ENCODE results near the gene PUS7L. TPM values are rescaled to one million over a fixed set of nuclear protein-coding genes. Genes with fewer than 3 reads are reported as not detected.

The PUS7L gene
- total and polyA plus RNA-seq, 2 of the 13 experiments (the other 11 are each of a cell fraction or from before 2014, with no cell fraction given), result 6.5 to 37.6 TPM

DNA sequence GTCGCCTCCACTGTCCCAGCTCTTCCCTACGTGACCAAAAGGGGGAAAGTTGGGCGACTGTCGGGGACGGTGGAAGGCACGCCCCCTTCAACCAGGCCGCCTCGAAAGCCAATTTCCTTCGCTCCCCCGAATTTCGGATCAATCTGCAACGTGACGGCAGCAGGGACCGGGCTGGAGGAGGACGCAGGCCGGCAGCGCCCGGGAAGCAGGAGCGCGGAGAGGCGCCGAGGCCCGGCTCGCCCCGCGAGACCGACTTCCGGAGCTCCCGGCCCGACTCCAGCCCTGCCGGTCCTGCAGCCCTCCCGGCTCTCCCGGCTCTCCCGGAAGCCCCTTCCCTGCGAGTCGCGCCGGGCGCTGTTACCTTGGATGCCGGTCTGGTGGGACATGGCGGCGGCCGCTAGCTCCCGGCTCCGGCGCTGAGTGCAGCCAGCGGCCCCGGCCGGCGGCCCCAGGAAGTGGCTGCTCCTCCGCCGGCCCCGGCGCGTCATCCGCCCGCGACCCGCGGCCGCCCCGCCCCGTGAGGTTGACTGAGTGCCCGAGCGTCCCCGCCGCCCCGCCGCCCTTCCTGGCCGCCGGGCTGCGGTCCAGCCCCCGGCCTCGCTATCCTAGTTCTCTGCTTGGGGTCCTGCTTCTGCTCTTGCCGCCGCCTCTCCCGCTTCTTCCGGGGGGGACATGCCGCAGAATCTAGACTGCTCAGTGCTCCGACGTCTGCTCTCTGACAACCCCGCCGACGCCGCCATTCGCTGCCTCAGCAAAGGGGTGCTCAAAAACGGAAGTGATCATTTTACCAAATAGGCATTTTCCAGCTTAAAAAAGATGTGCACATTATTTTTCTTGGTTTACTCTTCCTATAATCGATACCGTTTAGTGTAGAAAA, 47.5 kb upstream of the PUS7L start, which contains the start of gene TWF1 (continued):
- TF ChIP-seq, protein P1, sequence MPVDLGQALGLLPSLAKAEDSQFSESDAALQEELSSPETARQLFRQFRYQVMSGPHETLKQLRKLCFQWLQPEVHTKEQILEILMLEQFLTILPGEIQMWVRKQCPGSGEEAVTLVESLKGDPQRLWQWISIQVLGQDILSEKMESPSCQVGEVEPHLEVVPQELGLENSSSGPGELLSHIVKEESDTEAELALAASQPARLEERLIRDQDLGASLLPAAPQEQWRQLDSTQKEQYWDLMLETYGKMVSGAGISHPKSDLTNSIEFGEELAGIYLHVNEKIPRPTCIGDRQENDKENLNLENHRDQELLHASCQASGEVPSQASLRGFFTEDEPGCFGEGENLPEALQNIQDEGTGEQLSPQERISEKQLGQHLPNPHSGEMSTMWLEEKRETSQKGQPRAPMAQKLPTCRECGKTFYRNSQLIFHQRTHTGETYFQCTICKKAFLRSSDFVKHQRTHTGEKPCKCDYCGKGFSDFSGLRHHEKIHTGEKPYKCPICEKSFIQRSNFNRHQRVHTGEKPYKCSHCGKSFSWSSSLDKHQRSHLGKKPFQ (CRISPR knock-in tag; IDR thresholded peaks at IDR 0.05; ENCODE audit: insufficient replicate concordance), result no peak
- TF ChIP-seq TRIM24 (CRISPR knock-in tag; IDR thresholded peaks at IDR 0.05), result no peak
- no peak for TF ChIP-seq CREM (IDR thresholded peaks at IDR 0.05)
- TF ChIP-seq CREM (CRISPR knock-in tag; IDR thresholded peaks at IDR 0.05), result no peak
- no peak for TF ChIP-seq FOXP1 (IDR thresholded peaks at IDR 0.05)
- no peak for TF ChIP-seq FOXP1 (CRISPR knock-in tag; IDR thresholded peaks at IDR 0.05)
- TF ChIP-seq TBL1XR1 (IDR thresholded peaks at IDR 0.05; ENCODE audit: borderline replicate concordance, low read length, partially characterized antibody), result no peak
- no peak for TF ChIP-seq CC2D1A (CRISPR knock-in tag; IDR thresholded peaks at IDR 0.05)
- TF ChIP-seq, protein P2, sequence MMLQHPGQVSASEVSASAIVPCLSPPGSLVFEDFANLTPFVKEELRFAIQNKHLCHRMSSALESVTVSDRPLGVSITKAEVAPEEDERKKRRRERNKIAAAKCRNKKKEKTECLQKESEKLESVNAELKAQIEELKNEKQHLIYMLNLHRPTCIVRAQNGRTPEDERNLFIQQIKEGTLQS (CRISPR knock-in tag; IDR thresholded peaks at IDR 0.05), result no peak
- TF ChIP-seq STAT5B (CRISPR knock-in tag; IDR thresholded peaks at IDR 0.05), result no peak
- peak; percentile 25; the same call in 1 of the 2 replicates for TF ChIP-seq ZSCAN25 (CRISPR knock-in tag; IDR thresholded peaks at IDR 0.05)
- TF ChIP-seq KLF12 (CRISPR knock-in tag; IDR thresholded peaks at IDR 0.05; ENCODE audit: borderline replicate concordance), result peak; percentile 89
- TF ChIP-seq TEAD2 (CRISPR knock-in tag; IDR thresholded peaks at IDR 0.05), result no peak
- TF ChIP-seq, protein P3, sequence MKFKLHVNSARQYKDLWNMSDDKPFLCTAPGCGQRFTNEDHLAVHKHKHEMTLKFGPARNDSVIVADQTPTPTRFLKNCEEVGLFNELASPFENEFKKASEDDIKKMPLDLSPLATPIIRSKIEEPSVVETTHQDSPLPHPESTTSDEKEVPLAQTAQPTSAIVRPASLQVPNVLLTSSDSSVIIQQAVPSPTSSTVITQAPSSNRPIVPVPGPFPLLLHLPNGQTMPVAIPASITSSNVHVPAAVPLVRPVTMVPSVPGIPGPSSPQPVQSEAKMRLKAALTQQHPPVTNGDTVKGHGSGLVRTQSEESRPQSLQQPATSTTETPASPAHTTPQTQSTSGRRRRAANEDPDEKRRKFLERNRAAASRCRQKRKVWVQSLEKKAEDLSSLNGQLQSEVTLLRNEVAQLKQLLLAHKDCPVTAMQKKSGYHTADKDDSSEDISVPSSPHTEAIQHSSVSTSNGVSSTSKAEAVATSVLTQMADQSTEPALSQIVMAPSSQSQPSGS (CRISPR knock-in tag; IDR thresholded peaks at IDR 0.05), result no peak
- no peak for TF ChIP-seq CEBPB (IDR thresholded peaks at IDR 0.05; ENCODE audit: borderline replicate concordance, low read depth, low read length)
- TF ChIP-seq ZNF256 (CRISPR knock-in tag; conservative IDR thresholded peaks at IDR 0.05), result no peak
- 0 out of 2 replicates have a peak, but pooled peaks have one; percentile 58 for TF ChIP-seq GLI4 (CRISPR knock-in tag; IDR thresholded peaks at IDR 0.05; ENCODE audit: borderline replicate concordance)
- TF ChIP-seq AGO2 (optimal IDR thresholded peaks at IDR 0.05; ENCODE audit: low read depth, low read length), result peak; percentile 64
- no peak for TF ChIP-seq MTA3 (CRISPR knock-in tag; IDR thresholded peaks at IDR 0.05)
- TF ChIP-seq, protein P4, sequence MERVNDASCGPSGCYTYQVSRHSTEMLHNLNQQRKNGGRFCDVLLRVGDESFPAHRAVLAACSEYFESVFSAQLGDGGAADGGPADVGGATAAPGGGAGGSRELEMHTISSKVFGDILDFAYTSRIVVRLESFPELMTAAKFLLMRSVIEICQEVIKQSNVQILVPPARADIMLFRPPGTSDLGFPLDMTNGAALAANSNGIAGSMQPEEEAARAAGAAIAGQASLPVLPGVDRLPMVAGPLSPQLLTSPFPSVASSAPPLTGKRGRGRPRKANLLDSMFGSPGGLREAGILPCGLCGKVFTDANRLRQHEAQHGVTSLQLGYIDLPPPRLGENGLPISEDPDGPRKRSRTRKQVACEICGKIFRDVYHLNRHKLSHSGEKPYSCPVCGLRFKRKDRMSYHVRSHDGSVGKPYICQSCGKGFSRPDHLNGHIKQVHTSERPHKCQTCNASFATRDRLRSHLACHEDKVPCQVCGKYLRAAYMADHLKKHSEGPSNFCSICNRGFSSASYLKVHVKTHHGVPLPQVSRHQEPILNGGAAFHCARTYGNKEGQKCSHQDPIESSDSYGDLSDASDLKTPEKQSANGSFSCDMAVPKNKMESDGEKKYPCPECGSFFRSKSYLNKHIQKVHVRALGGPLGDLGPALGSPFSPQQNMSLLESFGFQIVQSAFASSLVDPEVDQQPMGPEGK (CRISPR knock-in tag; IDR thresholded peaks at IDR 0.05), result 0 out of 2 replicates have a peak, but pooled peaks have one; percentile 10
- no peak for TF ChIP-seq ATF7 (IDR thresholded peaks at IDR 0.05)
- TF ChIP-seq ATF7 (CRISPR knock-in tag; IDR thresholded peaks at IDR 0.05), result no peak
- no peak; the same call in 1 of the 2 replicates for TF ChIP-seq SAP130 (CRISPR knock-in tag; IDR thresholded peaks at IDR 0.05; ENCODE audit: low read depth)
- TF ChIP-seq PLRG1 (conservative IDR thresholded peaks at IDR 0.05), result no peak
- no peak; the same call in 1 of the 2 replicates for TF ChIP-seq KDM2A (CRISPR knock-in tag; IDR thresholded peaks at IDR 0.05; ENCODE audit: borderline replicate concordance, low read depth)
- TF ChIP-seq, protein P5, sequence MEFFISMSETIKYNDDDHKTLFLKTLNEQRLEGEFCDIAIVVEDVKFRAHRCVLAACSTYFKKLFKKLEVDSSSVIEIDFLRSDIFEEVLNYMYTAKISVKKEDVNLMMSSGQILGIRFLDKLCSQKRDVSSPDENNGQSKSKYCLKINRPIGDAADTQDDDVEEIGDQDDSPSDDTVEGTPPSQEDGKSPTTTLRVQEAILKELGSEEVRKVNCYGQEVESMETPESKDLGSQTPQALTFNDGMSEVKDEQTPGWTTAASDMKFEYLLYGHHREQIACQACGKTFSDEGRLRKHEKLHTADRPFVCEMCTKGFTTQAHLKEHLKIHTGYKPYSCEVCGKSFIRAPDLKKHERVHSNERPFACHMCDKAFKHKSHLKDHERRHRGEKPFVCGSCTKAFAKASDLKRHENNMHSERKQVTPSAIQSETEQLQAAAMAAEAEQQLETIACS (CRISPR knock-in tag; IDR thresholded peaks at IDR 0.05), result peak; percentile 16; the same call in 1 of the 2 replicates

Data from HepG2 (cell line).